NB4 (cell line): ENCODE data around the gene LIN7B.

Source experiments
- POLR2A ChIP-seq: IDR thresholded peaks from 2 replicates; pipeline ENCODE4 v1.6.1; 2011; ENCODE audit warnings: mild to moderate bottlenecking; ENCODE audit not compliant: insufficient read length; ENCODE audit errors: extremely low read depth
- TF ChIP-seq, protein P1 (sequence below): IDR thresholded peaks from one replicate; pipeline ENCODE4 v1.5.1; 2012; ENCODE audit warnings: low read depth, low read length
- TF ChIP-seq, protein P2 (sequence below): IDR thresholded peaks from 2 replicates; pipeline ENCODE4 v1.6.1; 2011; ENCODE audit warnings: low read depth, low read length

DNA sequence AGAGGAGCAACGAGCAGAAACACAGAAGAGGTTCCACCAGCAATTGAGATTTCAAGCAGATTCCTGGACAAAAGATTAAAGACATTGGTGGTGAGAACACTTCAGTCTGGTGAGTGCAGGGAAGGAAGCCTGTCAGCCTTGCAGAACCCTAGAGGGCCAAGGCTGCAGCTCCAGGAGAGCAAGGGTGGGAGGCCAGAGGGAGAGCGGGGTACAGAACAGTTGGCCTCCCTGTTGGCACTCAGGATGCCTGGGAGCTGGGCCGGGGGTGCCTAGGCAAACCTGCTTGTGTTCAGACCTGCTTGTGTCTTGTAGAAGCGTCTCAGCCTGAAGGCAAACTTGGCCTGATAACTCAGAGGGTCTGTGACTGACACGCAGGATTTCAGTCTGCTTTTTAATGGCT, 5.1 kb upstream of the LIN7B start:
- TF ChIP-seq, protein P1, sequence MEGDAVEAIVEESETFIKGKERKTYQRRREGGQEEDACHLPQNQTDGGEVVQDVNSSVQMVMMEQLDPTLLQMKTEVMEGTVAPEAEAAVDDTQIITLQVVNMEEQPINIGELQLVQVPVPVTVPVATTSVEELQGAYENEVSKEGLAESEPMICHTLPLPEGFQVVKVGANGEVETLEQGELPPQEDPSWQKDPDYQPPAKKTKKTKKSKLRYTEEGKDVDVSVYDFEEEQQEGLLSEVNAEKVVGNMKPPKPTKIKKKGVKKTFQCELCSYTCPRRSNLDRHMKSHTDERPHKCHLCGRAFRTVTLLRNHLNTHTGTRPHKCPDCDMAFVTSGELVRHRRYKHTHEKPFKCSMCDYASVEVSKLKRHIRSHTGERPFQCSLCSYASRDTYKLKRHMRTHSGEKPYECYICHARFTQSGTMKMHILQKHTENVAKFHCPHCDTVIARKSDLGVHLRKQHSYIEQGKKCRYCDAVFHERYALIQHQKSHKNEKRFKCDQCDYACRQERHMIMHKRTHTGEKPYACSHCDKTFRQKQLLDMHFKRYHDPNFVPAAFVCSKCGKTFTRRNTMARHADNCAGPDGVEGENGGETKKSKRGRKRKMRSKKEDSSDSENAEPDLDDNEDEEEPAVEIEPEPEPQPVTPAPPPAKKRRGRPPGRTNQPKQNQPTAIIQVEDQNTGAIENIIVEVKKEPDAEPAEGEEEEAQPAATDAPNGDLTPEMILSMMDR: no peak
- TF ChIP-seq, protein P2, sequence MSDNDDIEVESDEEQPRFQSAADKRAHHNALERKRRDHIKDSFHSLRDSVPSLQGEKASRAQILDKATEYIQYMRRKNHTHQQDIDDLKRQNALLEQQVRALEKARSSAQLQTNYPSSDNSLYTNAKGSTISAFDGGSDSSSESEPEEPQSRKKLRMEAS: no peak
- TF ChIP-seq POLR2A: no peak
